Activated CD4-positive, alpha-beta T cell treated with anti-CD3 and anti-CD28 coated beads, Interleukin-2, amount 50 U/mL, for 16 hours (primary cell): ENCODE results near the gene ZFY.
"Not testable (repeated sequence)": the region's sequence is repeated elsewhere in the genome, so short reads cannot be mapped to it uniquely, and the experiment has no call there.

ENCODE experiments used
- DNase-seq: peaks from one replicate; pipeline ENCODE4 v3.0.0-alpha.2; 2020

The ZFY gene

DNA sequence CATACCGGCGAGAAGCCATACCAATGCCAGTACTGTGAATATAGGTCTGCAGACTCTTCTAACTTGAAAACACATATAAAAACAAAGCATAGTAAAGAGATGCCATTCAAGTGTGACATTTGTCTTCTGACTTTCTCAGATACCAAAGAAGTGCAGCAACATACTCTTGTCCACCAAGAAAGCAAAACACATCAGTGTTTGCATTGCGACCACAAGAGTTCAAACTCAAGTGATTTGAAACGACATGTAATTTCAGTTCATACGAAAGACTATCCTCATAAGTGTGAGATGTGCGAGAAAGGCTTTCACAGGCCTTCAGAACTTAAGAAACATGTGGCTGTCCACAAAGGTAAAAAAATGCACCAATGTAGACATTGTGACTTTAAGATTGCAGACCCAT lies 44.1 kb downstream of the ZFY start:
- no peak for DNase-seq

DNA sequence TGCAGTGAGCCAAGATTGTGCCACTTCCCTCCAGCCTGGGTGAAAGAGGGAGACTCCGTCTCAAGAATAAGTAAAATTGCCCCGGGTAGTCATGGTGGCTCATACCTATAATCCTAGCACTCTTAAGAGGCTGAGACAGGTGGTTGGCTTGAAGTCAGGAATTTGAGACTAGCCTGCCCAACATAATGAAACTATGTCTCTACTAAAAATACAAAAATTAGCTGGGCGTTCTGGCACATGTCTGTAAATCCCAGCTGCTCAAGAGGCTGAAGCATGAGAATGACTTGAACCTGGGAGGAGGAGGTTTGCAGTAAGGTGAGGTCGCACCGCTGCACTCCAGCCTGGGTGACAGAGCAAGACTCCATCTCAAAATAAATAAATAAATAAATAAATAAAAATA lies 49.3 kb downstream of the ZFY start:
- DNase-seq = no peak

- not testable (repeated sequence) for DNase-seq
Measured at GRCh38 chrY:2987178-2987577, 52.0 kb downstream of the ZFY start.

- DNase-seq = not testable (repeated sequence)
Measured at GRCh38 chrY:2997369-2997768, 62.2 kb downstream of the ZFY start.

DNA sequence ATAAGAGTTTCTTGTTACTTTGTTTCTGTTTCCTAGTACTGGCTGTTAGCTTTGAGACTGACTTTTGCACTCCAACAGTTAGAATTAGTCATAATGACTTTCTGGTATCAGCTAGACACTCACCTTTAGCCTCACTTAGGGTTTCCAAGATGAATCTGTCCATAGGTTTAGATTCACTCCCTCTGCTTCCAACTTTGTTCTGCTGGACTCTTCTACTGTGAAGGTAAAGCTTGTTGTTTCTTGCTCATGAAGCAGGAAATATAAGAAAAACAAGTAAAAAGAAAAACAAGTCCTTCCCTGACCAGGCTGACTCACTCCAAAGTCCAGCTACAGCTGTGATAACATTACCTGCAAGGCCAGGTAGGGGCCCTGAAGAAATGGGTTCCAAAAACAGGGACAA lies 67.0 kb downstream of the ZFY start:
- no peak for DNase-seq

GRCh38 chrY:3002680-3003515 lies 67.7 kb downstream of the ZFY start:
- DNase-seq = no peak

- no peak for DNase-seq
Measured at GRCh38 chrY:3003516-3003830, 68.3 kb downstream of the ZFY start.

DNA sequence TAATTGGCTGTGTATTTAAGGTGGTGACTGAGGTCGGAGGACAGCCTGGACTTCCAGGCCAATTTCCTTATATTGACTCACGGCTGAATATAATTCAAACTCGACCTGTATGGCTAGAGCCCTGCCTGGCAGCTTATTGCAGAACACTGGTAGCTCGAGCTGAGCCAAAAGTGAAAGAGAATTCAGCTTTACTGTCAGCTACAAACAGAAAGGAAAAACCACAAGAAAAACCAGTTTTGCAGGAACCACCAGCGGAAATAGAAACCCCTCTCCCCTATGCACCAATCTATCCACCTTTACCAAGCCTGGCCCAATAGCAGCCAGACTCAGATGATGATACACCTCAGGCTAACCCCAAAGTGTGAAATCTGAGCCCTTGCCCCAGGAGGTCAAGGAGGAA lies 68.7 kb downstream of the ZFY start:
- DNase-seq = no peak

GRCh38 chrY:3006031-3006430 lies 70.8 kb downstream of the ZFY start:
- DNase-seq = not testable (repeated sequence)

DNA sequence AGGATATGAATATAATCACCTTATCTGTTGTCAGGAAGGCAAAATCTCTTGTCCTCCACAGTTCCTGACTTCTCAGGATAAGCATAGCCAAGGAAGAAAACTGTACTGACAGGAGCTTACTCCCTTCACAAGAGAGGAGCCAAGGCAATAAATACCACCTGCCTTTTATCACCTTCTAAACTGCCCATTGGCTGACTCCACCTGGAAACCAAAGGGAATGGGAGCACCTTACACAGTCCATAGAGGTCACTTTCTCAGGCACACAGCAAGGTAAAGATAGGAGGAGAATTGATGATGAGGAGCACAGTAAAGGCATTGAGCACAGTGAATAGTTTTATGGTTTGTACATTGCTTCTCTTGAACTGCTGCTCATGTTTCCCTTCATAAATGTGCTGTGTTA lies 72.8 kb downstream of the ZFY start:
- DNase-seq = no peak

DNA sequence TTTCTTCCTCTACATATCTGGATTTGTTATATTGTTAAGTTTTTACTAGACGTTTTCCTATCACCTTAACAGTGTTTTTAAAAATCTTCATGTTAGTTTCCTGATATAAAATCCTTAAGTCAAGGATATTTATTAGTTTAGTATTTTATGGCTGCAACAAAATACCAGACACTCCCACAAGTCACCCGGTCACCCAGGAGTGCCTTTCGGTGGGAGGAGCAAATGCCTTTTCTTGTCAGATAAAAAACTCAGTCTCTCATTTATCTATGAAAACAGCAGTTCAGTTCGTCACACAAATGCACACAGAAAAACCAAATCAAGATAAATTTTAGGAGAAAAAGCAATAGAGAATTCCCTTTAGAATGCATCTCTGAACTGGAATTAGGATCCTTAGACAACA lies 77.0 kb downstream of the ZFY start:
- no peak for DNase-seq

- DNase-seq = no peak
Measured at GRCh38 chrY:3016594-3016993, 81.4 kb downstream of the ZFY start.

- DNase-seq = no peak
Measured at GRCh38 chrY:3018546-3018945, 83.4 kb downstream of the ZFY start.

GRCh38 chrY:3019584-3019983 lies 84.4 kb downstream of the ZFY start:
- no peak for DNase-seq

- DNase-seq = no peak
Measured at GRCh38 chrY:3021176-3021575, 86.0 kb downstream of the ZFY start.

DNA sequence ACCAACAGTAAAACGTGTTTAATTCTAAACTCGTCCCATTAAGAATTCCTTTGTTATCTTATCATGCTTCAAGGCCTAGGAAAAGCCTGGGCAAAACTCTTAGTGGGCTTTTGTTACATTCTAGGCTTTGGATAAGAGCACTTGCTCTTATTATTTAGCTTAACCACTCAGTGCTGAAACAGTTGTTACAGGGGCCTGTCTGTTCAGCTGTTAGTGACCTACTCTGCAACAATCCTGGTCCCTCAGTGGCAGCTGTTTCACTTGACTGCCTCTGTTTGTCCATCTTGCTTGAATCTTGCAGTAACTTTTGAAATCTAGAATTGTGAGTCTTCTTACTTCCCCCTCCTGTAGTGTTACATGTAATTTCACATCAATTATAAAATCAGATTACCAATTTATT lies 88.4 kb downstream of the ZFY start:
- DNase-seq = no peak

GRCh38 chrY:3025357-3025756 lies 90.2 kb downstream of the ZFY start:
- no peak for DNase-seq
